Globus pallidus (tissue), 1 donor: ENCODE results near the gene NSG1.
"Not testable (repeated sequence)": the region's sequence is repeated elsewhere in the genome, so short reads cannot be mapped to it uniquely, and the experiment has no call there.

Source experiments
- DNase-seq: peaks from one replicate; pipeline ENCODE4 v3.0.0-alpha.2; 2015; ENCODE audit warnings: low spot score

NSG1 gene

GRCh38 chr4:4433941-4434340 lies 47.0 kb downstream of the NSG1 start:
- DNase-seq, result no peak

- DNase-seq, result no peak
Observed at GRCh38 chr4:4436244-4436823, 49.4 kb downstream of the NSG1 start.

GRCh38 chr4:4437798-4438470 lies 51.0 kb downstream of the NSG1 start:
- DNase-seq, result no peak

- DNase-seq, result no peak
Observed at GRCh38 chr4:4438891-4439290, 52.0 kb downstream of the NSG1 start.

- no peak for DNase-seq
Observed at GRCh38 chr4:4439782-4440181, 52.9 kb downstream of the NSG1 start.

- DNase-seq, result no peak
Observed at GRCh38 chr4:4440333-4441061, 53.6 kb downstream of the NSG1 start.

GRCh38 chr4:4443821-4444220 lies 56.9 kb downstream of the NSG1 start:
- no peak for DNase-seq

- DNase-seq, result no peak
Observed at GRCh38 chr4:4446434-4446833, 59.5 kb downstream of the NSG1 start.

- DNase-seq, result no peak
Observed at GRCh38 chr4:4455210-4455865, 68.4 kb downstream of the NSG1 start.

- no peak for DNase-seq
Observed at GRCh38 chr4:4456351-4456750, 69.4 kb downstream of the NSG1 start.

- DNase-seq, result no peak
Observed at GRCh38 chr4:4456816-4457578, 70.1 kb downstream of the NSG1 start.

GRCh38 chr4:4457803-4458553 lies 71.1 kb downstream of the NSG1 start:
- DNase-seq, result no peak

GRCh38 chr4:4459181-4459580 lies 72.3 kb downstream of the NSG1 start:
- no peak for DNase-seq

- no peak for DNase-seq
Observed at GRCh38 chr4:4460759-4461158, 73.9 kb downstream of the NSG1 start.

- no peak for DNase-seq
Observed at GRCh38 chr4:4461178-4461577, 74.3 kb downstream of the NSG1 start.

- DNase-seq, result no peak
Observed at GRCh38 chr4:4461850-4462249, 74.9 kb downstream of the NSG1 start.

GRCh38 chr4:4462970-4463369 lies 76.1 kb downstream of the NSG1 start:
- DNase-seq, result no peak

GRCh38 chr4:4465238-4465637 lies 78.3 kb downstream of the NSG1 start:
- not testable (repeated sequence) for DNase-seq
